Aorta (tissue), 5 donors: ENCODE measurements around the gene NEDD4L. TPM values are rescaled to one million over a fixed set of nuclear protein-coding genes. Genes with fewer than 3 reads are reported as not detected.

Experiments
- ATAC-seq: fragments of 200-7000 bp; cut with Tn5 transposase; one replicate; pipeline ENCODE4 v1.9.1; 2022; ENCODE audit warnings: moderate library complexity; ENCODE audit not compliant: low FRiP score
- DNase-seq, 2 donors: peaks; one replicate each; pipeline ENCODE4 v3.0.0-alpha.2; 2020
- H3K27ac ChIP-seq, 2 donors: one replicate each; pipeline ENCODE4 v1.5.1; 2013; ENCODE audit warnings: low read length in 2 of 2, mild to moderate bottlenecking in 2 of 2, moderate library complexity in 2 of 2, control low read depth in 1 of 2, inconsistent platforms in 1 of 2, low read depth in 1 of 2
- H3K27me3 ChIP-seq, 2 donors: one replicate each; pipeline ENCODE4 v1.6.1; 2013; ENCODE audit warnings: control low read depth in 1 of 2, low read length in 1 of 2, mild to moderate bottlenecking in 1 of 2, moderate library complexity in 1 of 2; ENCODE audit not compliant: insufficient read depth in 2 of 2, control insufficient read depth in 1 of 2
- H3K36me3 ChIP-seq, 2 donors: one replicate each; pipeline ENCODE4 v1.6.1; 2013; ENCODE audit warnings: control low read depth in 1 of 2, low read length in 1 of 2, mild to moderate bottlenecking in 1 of 2; ENCODE audit not compliant: insufficient read depth in 2 of 2, control insufficient read depth in 1 of 2
- H3K4me1 ChIP-seq, 2 donors: one replicate each; pipeline ENCODE4 v1.6.1; 2013; ENCODE audit warnings: low read length in 2 of 2, control low read depth in 1 of 2, mild to moderate bottlenecking in 1 of 2, moderate library complexity in 1 of 2; ENCODE audit not compliant: insufficient read depth in 2 of 2, control insufficient read depth in 1 of 2
- H3K4me3 ChIP-seq, 2 donors: one replicate each; pipeline ENCODE4 v1.5.1; 2013; ENCODE audit warnings: low read length in 2 of 2, control low read depth in 1 of 2, mild to moderate bottlenecking in 1 of 2
- H3K9me3 ChIP-seq: one replicate; pipeline ENCODE4 v1.6.1; 2013; ENCODE audit warnings: mild to moderate bottlenecking, low read length; ENCODE audit not compliant: control insufficient read depth
- WGBS, 2 donors: extraction: QIAGEN DNeasy Blood & Tissue Kit; methylation state at CpG; one replicate each; pipeline ENCODE4 v1.1.7; 2013; 5-methylcytosine and 5-hydroxymethylcytosine counted together
- intact Hi-C, 2 donors: fragments of 100-400 bp; cut with DNase I; formaldehyde crosslinking; loops; one replicate each; pipeline versions ENCODE4 v1.14.2 to v1.15.0; 2022
- polyA plus RNA-seq, 2 donors: library from polyadenylated mRNA; stranded (reverse); fragments of 200-250 nt; gene quantifications; one replicate each; pipeline ENCODE4 v1.2.3, GENCODE V29; 2013
- total RNA-seq, 2 donors: library from RNA; stranded (reverse); fragmentation: NEBNext Ultra II Directional; extraction: Animal tissue kit (Norgen Biotek cat#: 25700); gene quantifications; one replicate each; pipeline ENCODE4 v1.2.1, GENCODE V29; 2021
- donor health status: healthy with polysubstance abuse.
- donor health status: Bipolar disorder and iron deficiency.
- donor health status: DM: no; HTN: no; CAD: no.
- donor health status: DM: no; HTN: no; CAD: no.
- donor health status: DM: yes; HTN: yes; CAD: no.

Gene NEDD4L
- total and polyA plus RNA-seq, 4 donors, result 4.0 to 24.0 (median 17.8) TPM

- no peaks in the 10 kb centered on the region for H3K36me3 ChIP-seq
- 96 to 100% methylated on average over 4 of the region's 4 CpGs for WGBS, 2 donors
Measured at GRCh38 chr18:58150772-58151171, 106.7 kb downstream of the NEDD4L start.

GRCh38 chr18:58152216-58152615 lies 108.2 kb downstream of the NEDD4L start:
- H3K9me3 ChIP-seq, result no peaks in the 10 kb centered on the region
- 89 to 92% methylated on average over 3 of the region's 3 CpGs for WGBS, 2 donors
- no peaks in the 10 kb centered on the region for H3K4me1 ChIP-seq
- no peaks in the 10 kb centered on the region for H3K36me3 ChIP-seq
- no peak for DNase-seq
- ATAC-seq, result no peak
- H3K27ac ChIP-seq, result no peak overlapping the region
- no peaks in the 10 kb centered on the region for H3K27me3 ChIP-seq
- no peak overlapping the region for H3K4me3 ChIP-seq
- intact Hi-C loops, result no loop called here

More at GRCh38 chr18:58150772-58151171, 106.7 kb downstream of the NEDD4L start:
- Histone ChIP-seq H3K27me3 (no peaks in the 10 kb centered on the region), H3K27ac (no peak overlapping the region), H3K4me1 (no peaks in the 10 kb centered on the region), H3K4me3 (no peak overlapping the region), H3K9me3 (no peaks in the 10 kb centered on the region)
- ATAC-seq (no peak), DNase-seq (no peak)
- intact Hi-C loops, result no loop called here

GRCh38 chr18:58152891-58153290 lies 108.9 kb downstream of the NEDD4L start:
- peaks cover under 1% of the 10 kb centered on the region for H3K9me3 ChIP-seq
- DNase-seq, result no peak
- WGBS, 2 donors, result 95 to 99% methylated on average over 3 of the region's 3 CpGs

DNA sequence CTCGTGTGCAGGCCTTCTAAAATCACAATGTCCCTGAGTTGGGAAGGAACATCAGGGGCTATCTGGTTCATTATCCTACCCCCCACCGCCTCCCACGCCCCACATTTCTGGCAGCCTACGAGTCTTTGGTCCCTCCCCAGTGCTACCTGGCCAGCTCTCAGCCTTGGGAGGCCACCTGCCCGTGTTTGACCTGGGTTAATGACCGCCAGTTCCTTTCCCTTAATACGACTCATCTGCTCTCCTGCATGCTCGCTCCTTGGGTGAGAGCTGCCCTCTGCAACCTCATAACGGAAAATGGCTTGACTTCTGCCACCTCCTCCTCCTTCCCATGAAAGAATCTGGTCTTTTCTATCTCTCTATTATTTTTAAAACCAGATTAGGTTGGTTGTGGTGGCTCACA lies 112.5 kb downstream of the NEDD4L start:
- H3K27ac ChIP-seq, result no peak overlapping the region
- H3K36me3 ChIP-seq, result no peaks in the 10 kb centered on the region
- H3K9me3 ChIP-seq, result peaks cover 1% of the 10 kb centered on the region
- ATAC-seq (no peak), DNase-seq (no peak)
- H3K4me1 ChIP-seq, result no peaks in the 10 kb centered on the region
- H3K27me3 ChIP-seq, result no peaks in the 10 kb centered on the region
- H3K4me3 ChIP-seq, result no peak overlapping the region
- intact Hi-C loops, result no loop called here
- WGBS, 2 donors, result 85 to 92% methylated on average over 9 of the region's 9 CpGs

More at GRCh38 chr18:58152891-58153290, 108.9 kb downstream of the NEDD4L start:
- no peaks in the 10 kb centered on the region for H3K27me3 ChIP-seq
- H3K4me3 ChIP-seq, result no peak overlapping the region
- ATAC-seq, result no peak
- no peak overlapping the region for H3K27ac ChIP-seq
- intact Hi-C loops, result no loop called here
- H3K4me1 ChIP-seq, result no peaks in the 10 kb centered on the region
- no peaks in the 10 kb centered on the region for H3K36me3 ChIP-seq

- Histone ChIP-seq H3K27ac (no peak overlapping the region), H3K4me1 (no peaks in the 10 kb centered on the region), H3K9me3 (peaks cover 1% of the 10 kb centered on the region), H3K4me3 (no peak overlapping the region), H3K36me3 (no peaks in the 10 kb centered on the region), H3K27me3 (no peaks in the 10 kb centered on the region)
- ATAC-seq, result no peak
- WGBS, 2 donors, result 95 to 98% methylated on average over 3 of the region's 3 CpGs
- no peak for DNase-seq
- intact Hi-C loops, result no loop called here
Measured at GRCh38 chr18:58157237-58157636, 113.2 kb downstream of the NEDD4L start.

- ATAC-seq, result no peak
- 83 to 88% methylated on average over 1 of the region's 1 CpG for WGBS, 2 donors
- intact Hi-C loops, result no loop called here
Measured at GRCh38 chr18:58158008-58158407, 114.0 kb downstream of the NEDD4L start.

GRCh38 chr18:58158459-58158858 lies 114.4 kb downstream of the NEDD4L start:
- no peaks in the 10 kb centered on the region for H3K4me1 ChIP-seq
- H3K27ac ChIP-seq, result no peak overlapping the region
- H3K36me3 ChIP-seq, result no peaks in the 10 kb centered on the region
- no peak for DNase-seq
- no peak overlapping the region for H3K4me3 ChIP-seq
- no peaks in the 10 kb centered on the region for H3K27me3 ChIP-seq
- WGBS, 2 donors, result 89 to 93% methylated on average over 5 of the region's 5 CpGs
- no peak for ATAC-seq
- peaks cover 1% of the 10 kb centered on the region for H3K9me3 ChIP-seq
- intact Hi-C loops, result no loop called here

More at GRCh38 chr18:58158008-58158407, 114.0 kb downstream of the NEDD4L start:
- H3K36me3 ChIP-seq, result no peaks in the 10 kb centered on the region
- no peaks in the 10 kb centered on the region for H3K4me1 ChIP-seq
- DNase-seq, result no peak
- peaks cover 1% of the 10 kb centered on the region for H3K9me3 ChIP-seq
- no peaks in the 10 kb centered on the region for H3K27me3 ChIP-seq
- no peak overlapping the region for H3K27ac ChIP-seq
- H3K4me3 ChIP-seq, result no peak overlapping the region

GRCh38 chr18:58161659-58162058 lies 117.6 kb downstream of the NEDD4L start:
- Histone ChIP-seq H3K36me3 (no peaks in the 10 kb centered on the region), H3K4me1 (no peaks in the 10 kb centered on the region), H3K27ac (no peak overlapping the region), H3K4me3 (no peak overlapping the region), H3K27me3 (no peaks in the 10 kb centered on the region), H3K9me3 (peaks cover 1% of the 10 kb centered on the region)
- 61 to 74% methylated on average over 3 of the region's 3 CpGs for WGBS, 2 donors
- DNase-seq, result no peak
- ATAC-seq, result no peak
- intact Hi-C loops, result no loop called here

GRCh38 chr18:58162127-58162526 lies 118.1 kb downstream of the NEDD4L start:
- no peaks in the 10 kb centered on the region for H3K27me3 ChIP-seq
- H3K27ac ChIP-seq, result no peak overlapping the region
- H3K36me3 ChIP-seq, result no peaks in the 10 kb centered on the region
- H3K4me1 ChIP-seq, result no peaks in the 10 kb centered on the region
- WGBS, 2 donors, result 80 to 86% methylated on average over 6 of the region's 6 CpGs
- H3K9me3 ChIP-seq, result peaks cover 1% of the 10 kb centered on the region
- intact Hi-C loops, result no loop called here
- ATAC-seq (no peak), DNase-seq (no peak)
- no peak overlapping the region for H3K4me3 ChIP-seq
